Neural progenitor cell (in vitro differentiated cells): ENCODE data around the gene PTPRK. TPM values are rescaled to one million over a fixed set of nuclear protein-coding genes. Genes with fewer than 3 reads are reported as not detected.

Source experiments
- DNase-seq: peaks from one replicate; pipeline ENCODE4 v3.0.0-alpha.2; 2016; ENCODE audit warnings: low spot score
- H2AFZ ChIP-seq: fragments of 200-600 bp; sonication (generic); replicated peaks from 2 replicates; pipeline ENCODE4 v1.6.1; 2016; ENCODE audit warnings: antibody characterized with exemption
- H3F3A ChIP-seq: fragments of 200-600 bp; sonication (generic); 2 replicates; pipeline ENCODE4 v1.6.1; 2016; ENCODE audit warnings: antibody characterized with exemption, low read depth
- H3K27ac ChIP-seq: fragments of 200-600 bp; sonication (generic); 2 replicates; pipeline ENCODE4 v1.5.1; 2016; ENCODE audit warnings: mild to moderate bottlenecking
- H3K27me3 ChIP-seq: fragments of 200-600 bp; sonication (generic); 2 replicates; pipeline ENCODE4 v1.6.1; 2016; ENCODE audit warnings: mild to moderate bottlenecking, moderate library complexity
- H3K36me3 ChIP-seq: fragments of 200-600 bp; sonication (generic); 2 replicates; pipeline ENCODE4 v1.5.1; 2016
- H3K4me1 ChIP-seq: fragments of 200-600 bp; sonication (generic); 2 replicates; pipeline ENCODE4 v1.6.1; 2016; ENCODE audit warnings: mixed run types
- H3K4me2 ChIP-seq: fragments of 200-600 bp; sonication (generic); 2 replicates; pipeline ENCODE4 v1.6.1; 2016
- H3K4me3 ChIP-seq: fragments of 200-600 bp; sonication (generic); 2 replicates; pipeline ENCODE4 v1.5.1; 2016
- H3K79me2 ChIP-seq: fragments of 200-600 bp; sonication (generic); 2 replicates; pipeline ENCODE4 v1.6.1; 2016; ENCODE audit warnings: low read depth
- H3K9ac ChIP-seq: fragments of 200-600 bp; sonication (generic); 2 replicates; pipeline ENCODE4 v1.6.1; 2016
- H3K9me3 ChIP-seq: fragments of 200-600 bp; sonication (generic); 2 replicates; pipeline ENCODE4 v1.5.1; 2016; ENCODE audit warnings: low read depth
- H4K20me1 ChIP-seq: fragments of 200-600 bp; sonication (generic); 2 replicates; pipeline ENCODE4 v1.6.1; 2016; ENCODE audit warnings: low read depth
- H3K27ac Mint-ChIP-seq: 3 replicates; pipeline ENCODE4 v1.8.0; 2021; ENCODE audit warnings: mixed read lengths
- H3K27me3 Mint-ChIP-seq: 2 replicates; pipeline ENCODE4 v1.8.0; 2022; ENCODE audit warnings: low read depth, mild to moderate bottlenecking, inconsistent platforms, moderate library complexity, mixed read lengths; ENCODE audit not compliant: insufficient read depth
- H3K36me3 Mint-ChIP-seq: 3 replicates; pipeline ENCODE4 v1.8.0; 2021; ENCODE audit warnings: mixed read lengths
- H3K4me1 Mint-ChIP-seq: 3 replicates; pipeline ENCODE4 v1.8.0; 2021; ENCODE audit warnings: mixed read lengths
- H3K4me3 Mint-ChIP-seq: 3 replicates; pipeline ENCODE4 v1.8.0; 2021; ENCODE audit warnings: mild to moderate bottlenecking, moderate library complexity, mixed read lengths
- H3K9me3 Mint-ChIP-seq: 3 replicates; pipeline ENCODE4 v1.8.0; 2020; ENCODE audit warnings: mixed read lengths
- CTCF ChIP-seq: fragments of 200-600 bp; sonication (generic); IDR thresholded peaks from 2 replicates; pipeline ENCODE4 v1.5.1; 2017; ENCODE audit warnings: antibody characterized with exemption, mild to moderate bottlenecking
- EZH2 ChIP-seq: fragments of 200-600 bp; sonication (generic); IDR thresholded peaks from 2 replicates; pipeline ENCODE4 v1.6.1; 2017; ENCODE audit warnings: antibody characterized with exemption, mild to moderate bottlenecking, moderate library complexity
- EZH2phosphoT487 ChIP-seq: fragments of 200-600 bp; sonication (generic); IDR thresholded peaks from 2 replicates; pipeline ENCODE4 v1.6.1; 2017; ENCODE audit warnings: antibody characterized with exemption
- total RNA-seq: library from RNA; depleted of rRNA; stranded (reverse); fragments of >200 nt; gene quantifications from 2 replicates; pipeline ENCODE4 v1.2.3, GENCODE V29; 2015; ENCODE audit warnings: low replicate concordance

The PTPRK gene
- total RNA-seq, 1 donor from 2014 or later = 35.0 TPM

DNA sequence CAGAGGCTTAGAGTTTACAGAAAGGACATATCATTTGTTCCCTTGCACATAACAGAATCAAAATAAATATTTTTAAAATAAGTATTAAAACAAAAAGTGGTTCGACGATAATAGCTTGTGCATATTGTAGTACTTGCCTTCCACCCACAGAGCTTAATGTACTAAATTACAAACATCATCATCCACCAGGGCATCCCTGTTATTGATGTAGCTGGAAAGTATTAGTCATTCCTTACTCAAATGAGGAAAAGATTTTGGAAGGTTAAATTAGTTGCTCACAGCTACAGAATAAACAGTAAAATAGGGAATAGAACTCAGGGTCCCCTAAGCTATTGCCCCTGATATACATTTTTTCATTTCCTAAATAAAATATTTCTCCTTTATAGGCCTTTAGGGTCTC lies 150.3 kb downstream of the PTPRK start:
- H3K4me2 ChIP-seq = no peak overlapping the region
- H3K9me3 Mint-ChIP-seq = peaks cover 5% of the 10 kb centered on the region

GRCh38 chr6:128368213-128368944 lies 152.0 kb downstream of the PTPRK start:
- Histone ChIP-seq H3K36me3 (no peaks in the 10 kb centered on the region), H3K9me3 (no peaks in the 10 kb centered on the region), H3K4me1 (no peaks in the 10 kb centered on the region), H3K79me2 (peaks cover 9% of the 10 kb centered on the region), H2AFZ (no peak overlapping the region), H3K27me3 (no peaks in the 10 kb centered on the region), H4K20me1 (no peaks in the 10 kb centered on the region), H3F3A (no peaks in the 10 kb centered on the region), H3K4me3 (no peak overlapping the region), H3K4me2 (no peak overlapping the region), H3K27ac (no peak overlapping the region), H3K9ac (no peak overlapping the region)
- TF ChIP-seq EZH2 = no peak
- no peak for TF ChIP-seq CTCF
- TF ChIP-seq EZH2phosphoT487 = no peak
- no peaks in the 10 kb centered on the region for H3K27me3 Mint-ChIP-seq
- no peaks in the 10 kb centered on the region for H3K4me1 Mint-ChIP-seq
- H3K9me3 Mint-ChIP-seq = no peaks in the 10 kb centered on the region
- peaks cover 2% of the 10 kb centered on the region for H3K36me3 Mint-ChIP-seq
- no peak overlapping the region for H3K4me3 Mint-ChIP-seq
- no peak overlapping the region for H3K27ac Mint-ChIP-seq
- DNase-seq = no peak

More for the DNA sequence above, 150.3 kb downstream of the PTPRK start:
- Histone ChIP-seq H3K4me1 (no peaks in the 10 kb centered on the region), H3K27me3 (no peaks in the 10 kb centered on the region), H2AFZ (no peak overlapping the region), H4K20me1 (no peaks in the 10 kb centered on the region), H3K9me3 (no peaks in the 10 kb centered on the region), H3F3A (no peaks in the 10 kb centered on the region), H3K9ac (no peak overlapping the region), H3K36me3 (no peaks in the 10 kb centered on the region), H3K27ac (no peak overlapping the region), H3K4me3 (no peak overlapping the region), H3K79me2 (peaks cover 9% of the 10 kb centered on the region)
- TF ChIP-seq EZH2 (no peak), EZH2phosphoT487 (no peak), CTCF (no peak)
- H3K36me3 Mint-ChIP-seq = peaks cover 10% of the 10 kb centered on the region
- no peaks in the 10 kb centered on the region for H3K4me1 Mint-ChIP-seq
- no peak for DNase-seq
- H3K27me3 Mint-ChIP-seq = no peaks in the 10 kb centered on the region
- H3K4me3 Mint-ChIP-seq = no peak overlapping the region
- no peak overlapping the region for H3K27ac Mint-ChIP-seq

- Mint-ChIP-seq H3K27me3 (no peaks in the 10 kb centered on the region), H3K9me3 (no peaks in the 10 kb centered on the region), H3K4me3 (no peak overlapping the region), H3K4me1 (no peaks in the 10 kb centered on the region), H3K27ac (no peak overlapping the region), H3K36me3 (peaks cover 2% of the 10 kb centered on the region)
- Histone ChIP-seq H3K36me3 (no peaks in the 10 kb centered on the region), H3K9me3 (no peaks in the 10 kb centered on the region), H3K27ac (no peak overlapping the region), H3K4me3 (no peak overlapping the region), H3K9ac (no peak overlapping the region), H3K4me2 (no peak overlapping the region), H3K4me1 (no peaks in the 10 kb centered on the region), H3K79me2 (peaks cover 9% of the 10 kb centered on the region), H2AFZ (no peak overlapping the region), H4K20me1 (no peaks in the 10 kb centered on the region), H3K27me3 (no peaks in the 10 kb centered on the region), H3F3A (no peaks in the 10 kb centered on the region)
- DNase-seq = no peak
- TF ChIP-seq CTCF (no peak), EZH2phosphoT487 (no peak), EZH2 (no peak)
Measured at GRCh38 chr6:128367437-128367836, 153.0 kb downstream of the PTPRK start.
